Fibroblast of skin of left quadriceps (primary cell): ENCODE results near the gene GFOD2.
"Not testable (repeated sequence)": the region's sequence is repeated elsewhere in the genome, so short reads cannot be mapped to it uniquely, and the experiment has no call there.

Experiments
- DNase-seq, 2 experiments: peaks; one replicate each; pipeline ENCODE4 v3.0.0-alpha.2; 2013; ENCODE audit warnings: low read depth in 2 of 2

The GFOD2 gene

DNA sequence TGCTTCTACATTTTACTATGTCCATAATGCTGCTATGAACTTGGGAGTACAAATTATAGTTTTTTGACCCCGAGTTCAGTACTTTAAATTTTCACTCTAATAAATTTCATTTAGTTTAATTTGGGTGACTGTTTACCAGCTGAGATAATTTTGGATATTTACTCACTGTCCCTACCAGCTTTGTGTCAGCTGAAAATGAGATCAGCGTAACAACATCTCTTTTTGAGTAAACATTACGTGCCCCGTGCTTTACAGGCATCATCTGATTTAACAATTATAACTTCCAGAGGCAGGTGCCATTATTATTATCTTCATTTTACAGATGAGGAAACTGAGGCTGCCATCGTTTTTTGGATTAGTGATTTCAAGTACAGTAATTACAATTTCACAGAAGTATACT lies 15.0 kb downstream of the GFOD2 start:
- no peak for DNase-seq

DNA sequence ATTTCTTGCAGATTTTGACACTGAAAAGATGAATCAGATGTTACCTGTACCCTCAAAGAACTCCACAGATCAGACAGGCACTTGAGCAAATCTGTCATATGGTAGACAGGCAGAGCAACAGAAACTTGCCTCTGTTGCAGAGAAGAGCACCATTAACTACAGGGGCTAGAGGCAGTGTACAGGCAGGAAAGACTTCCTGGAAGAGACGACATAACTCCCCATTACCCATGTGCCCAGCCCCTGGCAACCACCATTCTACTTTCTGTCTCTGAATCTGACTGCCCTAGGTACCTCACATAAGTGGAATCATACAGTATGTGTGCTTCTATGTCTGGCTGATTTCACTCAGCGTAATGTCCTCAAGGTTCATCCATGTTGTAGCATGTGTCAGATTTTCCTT lies 15.5 kb downstream of the GFOD2 start:
- DNase-seq = no peak

DNA sequence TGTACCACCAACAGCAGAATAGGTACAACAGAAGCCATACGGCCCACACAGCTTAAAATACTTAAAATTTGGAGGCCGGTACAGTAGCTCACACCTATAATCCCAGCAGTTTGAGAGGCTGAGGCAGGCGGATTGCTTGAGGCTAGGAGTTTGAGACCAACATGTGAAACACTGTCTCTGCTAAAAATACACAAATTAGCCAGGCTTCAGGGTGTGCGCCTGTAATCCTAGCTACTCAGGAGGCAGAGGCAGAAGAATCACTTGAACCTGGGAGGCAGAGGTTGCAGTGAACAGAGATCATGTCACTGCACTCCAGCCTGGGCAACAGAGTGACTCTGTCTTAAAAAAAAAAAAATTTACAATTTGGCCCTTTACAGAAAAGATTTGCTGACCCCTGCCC lies 17.0 kb downstream of the GFOD2 start:
- no peak for DNase-seq

GRCh38 chr16:67701420-67701819 lies 17.7 kb downstream of the GFOD2 start:
- no peak for DNase-seq

DNA sequence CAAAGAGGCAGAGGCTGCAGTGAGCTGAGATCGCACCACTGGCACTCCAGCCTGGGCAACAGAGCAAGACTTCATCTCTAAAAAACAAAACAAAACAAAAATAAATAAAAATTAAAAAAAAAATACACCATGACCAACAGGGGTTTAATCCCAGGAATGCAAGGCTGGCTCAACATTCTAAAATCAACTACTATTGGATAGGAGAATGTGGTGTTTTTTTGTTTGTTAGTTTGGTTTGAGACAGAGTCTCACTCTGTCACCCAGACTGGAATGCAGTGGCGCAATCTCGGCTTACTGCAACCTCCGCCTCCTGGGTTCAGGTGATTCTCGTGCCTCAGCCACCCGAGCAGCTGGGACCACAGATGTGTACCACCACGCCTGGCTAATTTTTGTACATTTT lies 19.9 kb downstream of the GFOD2 start:
- no peak for DNase-seq

DNA sequence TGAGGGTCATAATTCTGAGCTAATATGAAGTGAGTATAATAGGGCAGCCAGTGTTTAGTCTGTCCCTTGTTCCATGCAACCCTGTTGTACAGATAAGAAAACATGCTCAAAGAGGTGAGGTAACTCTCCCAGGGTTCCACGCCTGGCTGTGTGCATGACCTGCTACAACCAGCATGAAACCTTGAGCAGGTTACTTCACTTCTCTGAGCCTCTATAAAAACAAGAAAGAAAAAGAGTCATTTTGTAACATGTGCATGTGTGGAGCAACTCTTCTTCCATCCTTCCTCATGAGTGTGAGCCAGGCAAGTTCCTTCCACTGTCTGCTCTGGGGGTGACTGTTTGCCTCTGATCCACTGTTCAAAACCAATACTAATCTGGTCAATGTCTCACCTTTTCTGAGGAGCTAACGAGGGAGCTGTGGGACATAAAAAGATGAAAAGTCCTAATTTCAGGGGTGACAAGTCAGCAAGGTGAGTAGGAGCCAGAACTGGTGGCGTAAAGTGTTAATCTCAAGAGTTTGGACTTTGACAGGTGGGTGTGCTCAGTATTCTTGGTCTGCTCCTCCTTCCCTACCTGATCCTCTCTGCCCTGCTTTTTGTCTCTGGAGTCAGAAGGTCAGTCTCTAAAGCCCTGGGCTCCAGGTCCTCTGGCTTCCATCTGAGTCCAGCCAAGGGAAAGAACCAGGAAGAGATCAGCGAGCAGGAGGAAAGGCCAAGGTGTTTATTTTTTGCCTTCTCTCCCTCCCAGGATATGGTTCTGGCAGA lies 21.5 kb downstream of the GFOD2 start:
- no peak for DNase-seq

- DNase-seq = no peak
Measured at GRCh38 chr16:67694611-67695010, 24.5 kb downstream of the GFOD2 start.

DNA sequence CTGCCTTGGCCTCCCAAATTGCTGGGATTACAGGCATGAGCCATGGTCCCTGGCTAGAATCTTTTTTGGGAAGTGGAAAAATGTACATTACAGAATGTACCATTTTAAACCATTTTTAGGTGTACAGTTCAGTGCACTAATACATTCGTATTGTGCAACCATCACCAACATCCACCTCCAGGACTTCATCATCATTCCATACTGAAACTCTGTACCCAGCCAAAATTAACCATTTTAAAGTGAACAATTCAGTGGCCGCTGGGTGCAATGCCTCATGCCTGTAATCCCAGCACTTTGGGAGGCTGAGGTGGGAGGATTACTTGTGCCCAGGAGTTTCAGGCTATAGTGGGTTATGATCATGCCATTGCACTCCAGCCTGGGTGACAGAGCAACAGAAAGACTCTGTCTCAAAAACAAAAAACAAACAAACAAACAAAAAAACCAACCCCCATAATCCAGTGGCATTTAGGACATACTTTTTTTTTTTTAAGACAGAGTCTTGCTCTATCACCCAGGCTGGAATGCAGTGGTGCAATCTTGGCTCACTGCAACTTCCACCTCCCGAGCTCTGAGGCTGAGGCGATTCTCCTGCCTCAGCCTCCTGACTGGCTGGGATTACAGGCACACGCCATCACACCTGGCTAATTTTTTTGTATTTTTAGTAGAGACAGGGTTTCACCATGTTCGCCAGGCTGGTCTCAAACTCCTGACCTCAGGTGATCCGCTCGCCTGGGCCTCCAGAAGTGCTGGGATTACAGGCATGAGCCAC lies 25.4 kb downstream of the GFOD2 start:
- not testable (repeated sequence) for DNase-seq

DNA sequence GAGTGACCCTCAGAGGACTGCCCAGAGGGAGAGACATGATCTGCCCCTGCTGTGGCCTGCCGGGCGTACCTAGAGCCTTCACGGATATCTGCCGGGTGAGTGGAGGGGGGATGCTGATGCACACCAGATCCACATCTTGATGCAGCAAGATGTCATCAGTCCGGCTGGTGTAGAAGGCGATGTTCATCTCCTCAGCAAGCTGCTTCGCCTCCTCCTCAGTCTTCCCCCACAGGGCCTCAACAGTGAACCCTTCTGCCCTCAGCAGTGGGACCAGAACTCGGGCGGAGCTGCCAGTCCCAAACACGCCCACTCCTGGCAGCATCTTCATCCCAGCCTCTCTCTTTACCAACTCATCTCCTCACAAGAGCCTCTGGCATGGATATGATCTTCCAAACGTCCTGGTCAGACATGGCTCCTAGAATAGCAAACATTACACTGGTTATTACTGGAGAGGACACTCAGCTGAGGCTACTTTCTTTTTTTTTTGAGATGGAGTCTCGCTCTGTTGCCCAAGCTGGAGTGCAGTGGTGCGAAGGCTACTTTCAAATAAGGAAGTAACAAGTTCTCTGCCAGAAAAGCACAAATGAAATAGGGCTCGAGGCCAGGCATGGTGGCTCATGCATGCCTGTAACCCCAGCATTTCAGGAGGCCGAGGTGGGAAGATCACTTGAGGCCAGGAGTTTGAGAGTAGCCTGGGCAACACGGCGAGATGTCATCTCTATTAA lies 33.6 kb downstream of the GFOD2 start:
- no peak for DNase-seq

- no peak for DNase-seq
Measured at GRCh38 chr16:67683767-67684166, 35.3 kb downstream of the GFOD2 start.

GRCh38 chr16:67679935-67680897 lies 38.9 kb downstream of the GFOD2 start:
- no peak for DNase-seq

DNA sequence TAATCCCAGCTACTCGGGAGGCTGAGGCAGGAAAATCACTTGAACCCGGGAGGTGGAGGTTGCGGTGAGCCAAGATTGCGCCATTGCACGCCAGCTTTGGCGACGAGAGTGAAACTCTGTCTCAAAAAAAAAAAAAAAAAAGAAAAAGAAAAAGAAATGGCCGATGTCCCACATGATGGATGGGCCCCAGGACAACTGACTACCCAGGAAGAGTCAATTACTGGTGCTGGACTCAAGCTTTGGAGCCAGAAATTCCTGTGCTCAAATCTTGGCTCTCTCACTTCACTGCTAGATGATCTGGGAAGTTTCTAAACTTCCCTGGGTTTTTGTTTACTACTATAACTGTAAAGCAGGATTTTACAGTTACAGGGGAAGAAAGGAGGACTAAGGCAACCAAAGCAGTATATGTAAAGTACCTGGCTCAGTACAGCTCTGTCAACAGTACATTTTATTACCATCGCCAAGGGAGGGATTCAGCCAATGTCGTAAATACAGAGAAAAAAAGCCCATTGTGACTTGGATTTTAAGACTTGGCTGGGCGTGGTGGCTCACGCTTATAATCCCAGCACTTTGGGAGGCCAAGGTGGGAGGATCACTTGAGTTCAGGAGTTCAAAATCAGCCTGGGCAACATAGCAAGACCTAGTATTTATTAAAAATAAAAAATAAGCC lies 40.6 kb downstream of the GFOD2 start:
- no peak for DNase-seq

DNA sequence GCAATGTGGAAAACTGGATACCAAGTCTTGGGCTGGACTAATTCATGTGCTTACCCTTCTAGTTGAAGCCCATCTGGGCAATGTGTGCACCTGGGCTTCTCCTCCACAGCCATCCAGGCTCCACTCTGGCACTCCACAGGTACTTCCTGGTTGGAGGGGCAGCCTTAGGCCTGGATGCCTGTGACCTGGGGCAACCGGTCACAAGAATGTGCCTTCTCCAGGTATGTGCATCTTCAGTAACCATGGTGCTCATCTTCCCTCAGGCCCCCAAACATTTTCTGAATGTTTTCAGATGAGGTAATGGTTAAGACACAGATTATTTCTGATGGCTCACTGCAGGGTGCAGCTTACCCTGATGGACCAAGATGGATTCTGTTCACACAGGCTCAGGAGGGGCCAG lies 41.4 kb downstream of the GFOD2 start:
- no peak for DNase-seq

DNA sequence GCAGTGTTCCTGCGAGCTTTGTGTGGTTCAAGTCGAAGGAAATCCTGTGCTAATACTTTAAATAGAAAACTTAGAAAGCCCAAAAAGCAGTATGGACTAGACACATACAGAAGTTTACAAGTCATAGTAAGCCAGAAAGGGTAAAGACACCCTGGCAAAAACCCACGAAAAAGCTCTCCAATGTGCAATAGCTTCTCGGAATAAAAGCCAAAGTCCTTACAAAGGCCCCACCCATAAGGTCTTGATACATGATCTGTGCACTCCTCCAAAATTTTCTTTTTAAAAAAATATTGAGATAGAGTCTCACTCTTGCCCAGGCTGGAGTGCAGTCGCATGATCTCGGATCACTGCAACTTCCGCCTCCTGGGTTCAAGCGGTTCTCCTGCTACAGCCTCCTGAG lies 42.2 kb downstream of the GFOD2 start:
- no peak for DNase-seq

- DNase-seq = no peak
Measured at GRCh38 chr16:67676516-67676915, 42.6 kb downstream of the GFOD2 start.

DNA sequence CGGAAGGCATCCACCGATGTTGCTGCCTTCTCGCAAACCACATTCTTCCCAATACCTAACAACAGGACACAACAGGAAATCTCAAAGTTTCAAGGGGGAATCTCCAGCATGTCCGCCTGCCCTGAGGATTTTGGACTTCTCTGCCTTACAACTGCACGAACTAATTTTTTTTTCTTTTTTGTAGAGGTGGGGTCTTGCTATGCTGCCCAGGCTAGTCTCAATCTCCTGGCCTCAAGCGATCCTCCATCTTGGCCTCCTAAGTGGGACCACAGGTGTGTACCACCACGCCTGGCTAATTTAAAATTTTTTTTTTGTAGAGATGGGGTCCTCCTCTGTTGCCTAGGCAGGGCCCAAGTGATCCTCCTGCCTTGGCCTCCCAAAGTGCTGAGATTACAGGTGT lies 43.1 kb downstream of the GFOD2 start:
- no peak for DNase-seq

GRCh38 chr16:67675579-67675935 lies 43.6 kb downstream of the GFOD2 start:
- no peak for DNase-seq

DNA sequence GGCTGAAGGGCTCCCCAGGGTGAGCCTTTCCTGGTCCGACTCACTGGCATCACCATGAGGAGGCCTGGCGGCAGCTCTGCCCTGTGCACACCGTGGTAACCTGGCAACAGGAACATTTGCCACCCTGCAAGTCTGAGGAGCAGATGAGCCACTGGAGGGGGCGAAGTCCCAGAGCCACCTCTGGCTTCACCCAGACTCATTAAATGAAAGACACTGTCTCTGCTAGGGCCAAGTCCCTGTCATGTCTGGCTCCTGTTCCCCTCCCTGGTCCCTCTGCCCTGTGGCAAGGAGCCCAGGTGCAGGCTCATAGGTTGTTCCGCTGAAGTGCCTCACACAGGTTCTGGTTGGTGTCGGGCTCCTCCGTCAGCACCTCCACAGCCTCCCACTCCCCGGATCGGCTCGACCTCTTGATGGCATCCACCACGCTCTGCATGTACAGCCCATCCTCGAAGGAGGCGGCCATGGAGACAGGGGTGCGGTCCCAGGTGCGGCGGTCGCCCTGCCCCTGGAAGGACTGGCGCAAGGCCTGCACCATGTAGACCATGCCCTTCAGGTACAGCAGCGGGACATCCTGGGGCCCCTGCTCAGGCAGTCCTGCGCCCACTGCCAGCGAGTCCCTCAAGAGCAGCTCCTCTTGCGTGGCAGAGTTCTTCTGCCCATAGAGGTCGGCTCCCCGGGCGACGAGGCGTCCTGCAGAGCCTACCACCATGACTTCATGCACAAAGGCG lies 44.1 kb downstream of the GFOD2 start:
- DNase-seq = no peak

- no peak for DNase-seq
Measured at GRCh38 chr16:67673712-67674580, 45.2 kb downstream of the GFOD2 start.
